Keratinocyte (primary cell): ENCODE results near the gene SATB1.

Experiments used
- CTCF ChIP-seq, 3 experiments: IDR thresholded peaks in 1 of 3; conservative IDR thresholded peaks in 1 of 3; optimal IDR thresholded peaks in 1 of 3; 2 replicates in 2 of 3; 3 replicates in 1 of 3; pipeline versions ENCODE3 to v1.5.1; 2011; ENCODE audit warnings: low read length in 3 of 3, mild to moderate bottlenecking in 3 of 3, moderate library complexity in 2 of 3, control low read depth in 1 of 3, inconsistent platforms in 1 of 3; ENCODE audit not compliant: insufficient read depth in 2 of 3; ENCODE audit errors: extremely low read depth in 1 of 3
- EZH2 ChIP-seq: IDR thresholded peaks from one replicate; pipeline ENCODE4 v1.6.1; 2012; ENCODE audit warnings: inconsistent platforms, mild to moderate bottlenecking, low read length, moderate library complexity

- no peak for TF ChIP-seq CTCF (optimal IDR thresholded peaks at IDR 0.05 in 1 of 3, IDR thresholded peaks at IDR 0.05 in 1 of 3, conservative IDR thresholded peaks at IDR 0.05 in 1 of 3; ENCODE audit: extremely low read depth in 1 of 3, insufficient read depth in 2 of 3, low read length in 3 of 3)
- no peak for TF ChIP-seq EZH2
These were observed 10.0 kb downstream of the SATB1 start for GRCh38 chr3:18415167-18415566.
